ENCODE results near the gene MCCC2.

GRCh38 chr5:71662381-71662780, 75.2 kb downstream of the MCCC2 start:
- no peak for TF ChIP-seq CTCF (IDR thresholded peaks at IDR 0.05)
- TF ChIP-seq EP300 (IDR thresholded peaks at IDR 0.05), result no peak
- TF ChIP-seq POLR2A (IDR thresholded peaks at IDR 0.05), result no peak

Measured in tibial nerve (tissue), 4 donors.